ENCODE results near the gene GABBR2.

GABBR2 gene

DNA sequence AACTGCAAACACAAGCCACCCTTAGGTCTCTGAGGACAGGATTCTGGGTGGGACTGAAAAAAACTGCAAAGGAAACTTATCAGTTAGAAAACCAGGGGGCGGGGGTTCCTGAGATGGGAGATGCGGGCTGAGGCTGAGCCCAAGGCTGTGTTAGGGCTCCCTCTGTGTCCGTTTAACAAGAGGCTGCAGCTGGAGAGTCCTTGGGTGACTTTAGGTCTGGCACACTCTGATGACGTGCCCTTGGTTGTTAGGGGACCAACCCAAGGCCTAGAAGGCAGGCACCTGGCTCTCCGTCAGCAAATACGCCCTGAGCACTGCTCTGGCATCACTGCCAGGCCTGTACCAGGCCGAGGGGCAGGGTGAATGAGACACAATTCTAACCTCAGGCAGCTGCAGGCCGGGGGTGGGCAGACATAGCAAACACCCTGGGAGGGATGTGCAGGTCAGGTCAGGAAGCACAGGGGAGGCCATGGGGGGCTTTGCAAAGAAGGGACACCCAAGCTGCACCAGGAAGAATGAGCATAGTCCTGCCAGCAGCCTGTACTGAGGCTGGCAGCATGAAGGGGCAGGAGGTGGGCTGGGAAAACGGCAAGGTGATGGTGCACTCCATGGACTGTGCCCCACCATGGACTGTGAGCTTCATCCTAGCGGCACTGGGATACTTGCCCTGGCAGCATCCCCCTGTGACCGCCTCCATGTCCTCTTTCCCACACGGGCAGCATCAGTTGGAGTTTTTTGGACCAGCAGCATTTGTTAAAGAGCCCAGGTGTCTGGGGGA is 137.9 kb downstream of the GABBR2 start:
- H3K27me3 ChIP-seq (replicated peaks) = no peaks in the 10 kb centered on the region
- H3K4me3 ChIP-seq (ENCODE audit: low read depth, low read length) = no peak overlapping the region
- no peak for DNase-seq
- in situ Hi-C loops (cut with HindIII; ENCODE audit: low pct_ligation_motif_present, low sequenced_read_pairs) = no loop called here
- H3K27ac ChIP-seq = no peak overlapping the region
- H3K36me3 ChIP-seq (replicated peaks) = no peaks in the 10 kb centered on the region
- TF ChIP-seq, protein P1, sequence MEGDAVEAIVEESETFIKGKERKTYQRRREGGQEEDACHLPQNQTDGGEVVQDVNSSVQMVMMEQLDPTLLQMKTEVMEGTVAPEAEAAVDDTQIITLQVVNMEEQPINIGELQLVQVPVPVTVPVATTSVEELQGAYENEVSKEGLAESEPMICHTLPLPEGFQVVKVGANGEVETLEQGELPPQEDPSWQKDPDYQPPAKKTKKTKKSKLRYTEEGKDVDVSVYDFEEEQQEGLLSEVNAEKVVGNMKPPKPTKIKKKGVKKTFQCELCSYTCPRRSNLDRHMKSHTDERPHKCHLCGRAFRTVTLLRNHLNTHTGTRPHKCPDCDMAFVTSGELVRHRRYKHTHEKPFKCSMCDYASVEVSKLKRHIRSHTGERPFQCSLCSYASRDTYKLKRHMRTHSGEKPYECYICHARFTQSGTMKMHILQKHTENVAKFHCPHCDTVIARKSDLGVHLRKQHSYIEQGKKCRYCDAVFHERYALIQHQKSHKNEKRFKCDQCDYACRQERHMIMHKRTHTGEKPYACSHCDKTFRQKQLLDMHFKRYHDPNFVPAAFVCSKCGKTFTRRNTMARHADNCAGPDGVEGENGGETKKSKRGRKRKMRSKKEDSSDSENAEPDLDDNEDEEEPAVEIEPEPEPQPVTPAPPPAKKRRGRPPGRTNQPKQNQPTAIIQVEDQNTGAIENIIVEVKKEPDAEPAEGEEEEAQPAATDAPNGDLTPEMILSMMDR (IDR thresholded peaks at IDR 0.05; ENCODE audit: low read depth, low read length, missing control alignments) = no peak

DNA sequence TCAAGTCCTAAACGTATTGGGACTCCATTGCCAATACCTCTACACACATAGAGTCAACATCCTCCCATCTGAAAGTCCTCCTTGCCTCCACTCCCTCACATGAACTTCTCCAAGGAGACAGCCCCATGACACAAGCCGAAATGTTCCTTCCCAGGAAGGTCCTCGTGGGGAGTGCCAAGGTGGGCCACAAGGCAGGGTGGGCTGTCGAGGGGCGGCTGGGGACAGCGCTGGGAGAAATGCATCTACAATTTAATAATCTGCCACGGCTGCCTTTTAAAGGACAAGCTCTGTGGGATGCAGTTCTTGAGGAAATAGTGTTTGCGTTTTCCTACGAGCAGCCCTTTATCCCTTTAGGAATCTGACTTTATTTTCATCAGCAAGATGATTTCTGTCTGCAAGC is 138.7 kb downstream of the GABBR2 start:
- Histone ChIP-seq H3K27ac (no peak overlapping the region), H3K27me3 (replicated peaks) (no peaks in the 10 kb centered on the region), H3K36me3 (replicated peaks) (no peaks in the 10 kb centered on the region), H3K4me3 (ENCODE audit: low read depth, low read length) (no peak overlapping the region)
- in situ Hi-C loops (cut with HindIII; ENCODE audit: low pct_ligation_motif_present, low sequenced_read_pairs) = no loop called here
- TF ChIP-seq, protein P1 (IDR thresholded peaks at IDR 0.05; ENCODE audit: low read depth, low read length, missing control alignments) = no peak
- no peak for DNase-seq

DNA sequence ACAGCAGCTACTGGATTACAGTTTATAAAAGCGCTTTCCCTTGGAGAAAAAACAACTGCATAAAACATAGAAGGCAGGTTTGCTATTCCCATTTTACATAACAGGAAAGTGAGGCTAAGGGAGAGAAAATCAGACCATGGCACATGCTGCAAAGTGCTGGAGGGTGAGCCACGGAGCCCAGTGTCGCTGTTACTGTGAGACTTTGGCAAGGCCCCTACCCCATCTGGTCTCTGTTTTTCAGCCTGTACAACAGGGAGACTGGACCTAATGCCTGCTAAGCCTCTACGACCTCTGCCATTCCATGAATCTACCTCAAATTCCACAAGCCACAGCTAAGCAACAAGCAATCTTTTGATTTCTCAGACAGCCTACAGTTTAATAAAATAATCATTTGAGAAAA is 139.2 kb downstream of the GABBR2 start:
- DNase-seq = no peak
- Histone ChIP-seq H3K27me3 (replicated peaks) (no peaks in the 10 kb centered on the region), H3K4me3 (ENCODE audit: low read depth, low read length) (no peak overlapping the region), H3K36me3 (replicated peaks) (no peaks in the 10 kb centered on the region), H3K27ac (no peak overlapping the region)
- in situ Hi-C loops (cut with HindIII; ENCODE audit: low pct_ligation_motif_present, low sequenced_read_pairs) = no loop called here
- TF ChIP-seq, protein P1 (IDR thresholded peaks at IDR 0.05; ENCODE audit: low read depth, low read length, missing control alignments) = no peak

DNA sequence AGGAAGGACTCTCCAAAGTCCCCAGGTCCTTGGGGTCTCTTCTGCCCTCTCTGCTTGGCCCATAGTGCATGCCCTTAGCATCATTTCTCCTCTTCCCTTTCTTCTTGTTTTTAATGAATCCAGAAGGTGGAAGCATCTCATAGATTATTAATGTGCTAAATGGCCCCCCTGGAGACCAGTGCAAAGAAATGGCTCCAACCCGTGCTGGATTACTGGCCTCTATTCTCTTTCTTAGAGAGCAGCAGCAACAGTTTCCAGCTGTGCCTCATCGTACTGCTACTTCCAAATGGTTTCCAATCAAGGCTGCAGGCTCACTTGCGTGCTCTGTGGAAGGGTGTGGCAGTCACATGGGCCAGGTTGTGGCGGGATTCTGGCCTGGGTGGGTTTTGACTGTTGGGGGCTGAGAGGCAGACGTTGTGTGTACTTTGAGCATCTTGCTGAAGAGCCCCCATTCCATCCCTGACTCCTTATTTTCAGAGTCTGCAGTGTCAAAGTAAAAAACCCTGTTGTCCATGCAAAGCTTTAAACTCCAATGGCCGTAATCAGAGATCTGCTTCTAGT is 139.7 kb downstream of the GABBR2 start:
- no peaks in the 10 kb centered on the region for H3K36me3 ChIP-seq (replicated peaks)
- H3K27ac ChIP-seq = no peak overlapping the region
- in situ Hi-C loops (cut with HindIII; ENCODE audit: low pct_ligation_motif_present, low sequenced_read_pairs) = no loop called here
- no peaks in the 10 kb centered on the region for H3K27me3 ChIP-seq (replicated peaks)
- DNase-seq = no peak
- TF ChIP-seq, protein P1 (IDR thresholded peaks at IDR 0.05; ENCODE audit: low read depth, low read length, missing control alignments) = no peak
- H3K4me3 ChIP-seq (ENCODE audit: low read depth, low read length) = no peak overlapping the region

DNA sequence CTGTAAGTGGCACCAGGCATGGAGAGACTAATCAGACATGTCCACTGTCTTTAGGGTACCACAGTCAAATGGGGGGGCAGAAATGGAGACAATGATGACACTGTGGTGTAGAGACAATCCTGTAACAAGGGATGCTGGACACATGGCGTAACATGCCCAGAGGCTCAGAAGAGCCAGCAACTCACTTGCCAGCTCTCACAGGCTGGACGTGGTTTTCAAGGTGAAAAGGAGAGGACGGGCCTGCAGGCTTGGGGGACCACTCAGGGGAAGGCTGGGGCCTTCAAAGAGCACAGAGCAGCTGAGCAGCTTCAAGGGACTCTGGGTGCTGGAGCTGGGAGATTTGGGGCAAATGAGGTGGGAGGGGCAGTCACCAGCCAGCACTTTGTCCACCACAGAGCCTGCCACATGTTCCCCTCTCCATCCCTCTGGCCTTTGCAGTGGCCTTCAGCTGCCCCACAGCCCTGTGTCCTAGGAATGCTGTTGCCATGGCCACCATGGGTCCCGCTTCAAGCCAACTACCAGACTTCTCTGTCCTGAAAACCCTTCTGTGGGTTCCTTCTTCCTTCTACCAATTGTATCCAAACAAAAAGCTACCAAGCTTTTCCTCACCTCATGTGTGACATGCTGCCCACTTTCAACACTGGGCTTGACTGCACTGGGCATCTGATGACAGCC is 140.4 kb downstream of the GABBR2 start:
- no peak overlapping the region for H3K27ac ChIP-seq
- TF ChIP-seq, protein P1 (IDR thresholded peaks at IDR 0.05; ENCODE audit: low read depth, low read length, missing control alignments) = no peak
- in situ Hi-C loops (cut with HindIII; ENCODE audit: low pct_ligation_motif_present, low sequenced_read_pairs) = no loop called here

More for the DNA sequence above, 140.4 kb downstream of the GABBR2 start:
- no peak overlapping the region for H3K4me3 ChIP-seq (ENCODE audit: low read depth, low read length)
- H3K36me3 ChIP-seq (replicated peaks) = no peaks in the 10 kb centered on the region
- DNase-seq = no peak
- no peaks in the 10 kb centered on the region for H3K27me3 ChIP-seq (replicated peaks)

Data from brain microvascular endothelial cell (primary cell).